PC-3 (cell line): ENCODE measurements around the gene TXNDC2. TPM values are rescaled to one million over a fixed set of nuclear protein-coding genes. Genes with fewer than 3 reads are reported as not detected.

Experiments
- ATAC-seq: fragments of 200-7000 bp; cut with Tn5 transposase; 2 replicates; pipeline ENCODE4 v1.9.1; 2020; ENCODE audit warnings: mild to moderate bottlenecking, moderate library complexity
- BruUV-seq: library from RNA; stranded (reverse); fragments of 400-500 nt; replicated peaks from 2 replicates; lab custom pipeline; 2021; lab: Mats Ljungman, UMichigan
- CTCF ChIA-PET: fragments of 300-600 bp; sonication (Branson Sonifier 250); formaldehyde crosslinking; loops from one replicate; lab custom pipeline; 2022; ENCODE audit warnings: antibody characterized with exemption; lab: Charles Lee
- POLR2A ChIA-PET: fragments of 300-600 bp; sonication (Branson Sonifier 250); formaldehyde crosslinking; loops from one replicate; lab custom pipeline; 2022; ENCODE audit warnings: antibody characterized with exemption; ENCODE audit not compliant: unreplicated experiment; lab: Charles Lee
- DNase-seq: peaks from one replicate; pipeline ENCODE4 v3.0.0-alpha.2; 2015
- H2AFZ ChIP-seq: fragments of 300-600 bp; sonication (generic); 2 replicates; pipeline ENCODE4 v1.6.0; 2016; ENCODE audit warnings: antibody characterized with exemption, low read length
- H3F3A ChIP-seq: fragments of 300-600 bp; sonication (generic); one replicate; pipeline ENCODE4 v1.6.0; 2017; ENCODE audit warnings: antibody characterized with exemption, low read length, control low read depth, mild to moderate bottlenecking; ENCODE audit not compliant: unreplicated experiment
- H3K27ac ChIP-seq: fragments of 300-600 bp; sonication (generic); 2 replicates; pipeline ENCODE4 v1.5.1; 2016; ENCODE audit warnings: mild to moderate bottlenecking, low read length
- H3K27me3 ChIP-seq: fragments of 300-600 bp; sonication (generic); 2 replicates; pipeline ENCODE4 v1.6.1; 2016; ENCODE audit warnings: low read length, mixed read lengths
- H3K36me3 ChIP-seq: fragments of 300-600 bp; sonication (generic); 2 replicates; pipeline ENCODE4 v1.6.1; 2016; ENCODE audit warnings: low read depth, mixed run types, low read length, mixed read lengths
- H3K4me1 ChIP-seq: fragments of 300-600 bp; sonication (generic); 2 replicates; pipeline ENCODE4 v1.5.1; 2016; ENCODE audit warnings: low read length; ENCODE audit not compliant: insufficient read depth
- H3K4me2 ChIP-seq: fragments of 300-600 bp; sonication (generic); 2 replicates; pipeline ENCODE4 v1.6.0; 2016; ENCODE audit warnings: low read length
- H3K4me3 ChIP-seq: fragments of 300-600 bp; sonication (generic); 2 replicates; pipeline ENCODE4 v1.5.1; 2016; ENCODE audit warnings: mild to moderate bottlenecking, low read length, mixed read lengths
- H3K79me2 ChIP-seq: fragments of 300-600 bp; sonication (generic); 2 replicates; pipeline ENCODE4 v1.6.1; 2017; ENCODE audit warnings: low read length, mixed read lengths
- H3K9ac ChIP-seq: fragments of 300-600 bp; sonication (generic); 2 replicates; pipeline ENCODE4 v1.6.0; 2016; ENCODE audit warnings: mild to moderate bottlenecking, low read length
- H3K9me2 ChIP-seq: fragments of 300-600 bp; sonication (generic); replicated peaks from 2 replicates; pipeline ENCODE4 v1.6.1; 2016; ENCODE audit warnings: mixed run types, low read length, mixed read lengths
- H3K9me3 ChIP-seq: fragments of 300-600 bp; sonication (generic); 2 replicates; pipeline ENCODE4 v1.6.1; 2016; ENCODE audit warnings: low read length, mixed read lengths
- H4K20me1 ChIP-seq: fragments of 300-600 bp; sonication (generic); 2 replicates; pipeline ENCODE4 v1.6.1; 2016; ENCODE audit warnings: low read length, mixed read lengths
- EZH2 ChIP-seq: fragments of 300-600 bp; sonication (generic); IDR thresholded peaks from one replicate; pipeline ENCODE4 v1.6.1; 2017; ENCODE audit warnings: antibody characterized with exemption, mild to moderate bottlenecking, low read length; ENCODE audit not compliant: unreplicated experiment
- EZH2phosphoT487 ChIP-seq: fragments of 300-600 bp; sonication (generic); IDR thresholded peaks from 2 replicates; pipeline ENCODE4 v1.6.1; 2018; ENCODE audit warnings: mild to moderate bottlenecking, antibody characterized with exemption, low read length, borderline replicate concordance
- intact Hi-C: fragments of 100-400 bp; cut with micrococcal nuclease; formaldehyde crosslinking; loops from 2 replicates; pipeline ENCODE4 v1.9.0; 2023
- total RNA-seq: library from RNA; depleted of rRNA; stranded (reverse); fragments of >200 nt; gene quantifications from 2 replicates; pipeline ENCODE4 v1.2.3, GENCODE V29; 2014
- TF ChIP-seq, protein P1 (sequence below): fragments of 300-600 bp; sonication (generic); conservative IDR thresholded peaks from 2 replicates; pipeline ENCODE4 v1.5.1; 2017; ENCODE audit warnings: antibody characterized with exemption, low read depth, mild to moderate bottlenecking, low read length

The TXNDC2 gene
- total RNA-seq, 1 experiment from 2014 or later, result 0.87 TPM

DNA sequence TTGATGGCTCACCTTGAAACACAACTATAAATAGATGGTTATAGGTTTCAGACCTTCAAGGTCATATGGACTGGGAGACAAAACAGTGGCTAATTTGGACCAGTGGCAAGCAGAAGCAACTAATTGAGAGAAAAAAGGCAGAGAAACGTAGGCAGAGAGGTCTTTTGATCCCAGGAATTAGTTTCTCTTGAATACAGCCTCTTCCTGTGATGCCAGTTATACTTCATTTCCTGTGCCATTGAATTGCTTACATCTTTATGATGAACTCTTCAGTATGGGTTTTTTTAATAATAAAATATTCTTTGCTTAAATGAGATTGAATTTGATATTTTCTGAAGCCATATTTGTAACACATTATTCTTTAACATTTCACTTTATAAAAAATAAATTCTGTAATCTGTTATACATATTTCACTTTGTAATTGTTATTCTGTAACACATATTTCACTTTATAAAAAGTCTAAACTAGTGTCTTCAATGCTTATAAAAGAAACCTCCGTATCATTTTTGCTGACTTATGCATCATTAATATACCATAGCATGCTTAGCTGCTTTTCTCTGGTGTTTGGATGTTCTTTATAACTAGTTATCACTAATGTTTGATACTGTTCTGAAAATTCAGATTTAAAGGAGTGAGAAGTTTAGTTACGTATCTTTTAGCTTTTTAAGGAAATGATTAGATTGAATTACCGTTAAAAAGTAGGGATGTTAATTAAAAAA lies 37.0 kb downstream of the TXNDC2 start:
- peaks cover 98% of the 10 kb centered on the region for H4K20me1 ChIP-seq
- ChIA-PET POLR2A (interaction anchor here (0.5 kb wide), 1 partner anchor 125 kb away, joined by 3 read pairs; no protein-coding TSS in a partner anchor), CTCF (no interaction called here)
- H3K27ac ChIP-seq, result no peak overlapping the region
- BruUV-seq, result no TSS peak
- no peaks in the 10 kb centered on the region for H3K9me2 ChIP-seq
- H3K9me3 ChIP-seq, result no peaks in the 10 kb centered on the region
- H3K27me3 ChIP-seq, result no peaks in the 10 kb centered on the region
- no peak overlapping the region for H2AFZ ChIP-seq
- peaks cover 21% of the 10 kb centered on the region for H3K4me1 ChIP-seq
- no peaks in the 10 kb centered on the region for H3K36me3 ChIP-seq
- no peak overlapping the region for H3K9ac ChIP-seq
- H3F3A ChIP-seq, result no peaks in the 10 kb centered on the region
- H3K79me2 ChIP-seq, result peaks cover 100% of the 10 kb centered on the region
- ATAC-seq (no peak), DNase-seq (no peak)
- intact Hi-C loops, result no loop called here
- H3K4me3 ChIP-seq, result no peak overlapping the region
- no peak for TF ChIP-seq EZH2
- TF ChIP-seq, protein P1, sequence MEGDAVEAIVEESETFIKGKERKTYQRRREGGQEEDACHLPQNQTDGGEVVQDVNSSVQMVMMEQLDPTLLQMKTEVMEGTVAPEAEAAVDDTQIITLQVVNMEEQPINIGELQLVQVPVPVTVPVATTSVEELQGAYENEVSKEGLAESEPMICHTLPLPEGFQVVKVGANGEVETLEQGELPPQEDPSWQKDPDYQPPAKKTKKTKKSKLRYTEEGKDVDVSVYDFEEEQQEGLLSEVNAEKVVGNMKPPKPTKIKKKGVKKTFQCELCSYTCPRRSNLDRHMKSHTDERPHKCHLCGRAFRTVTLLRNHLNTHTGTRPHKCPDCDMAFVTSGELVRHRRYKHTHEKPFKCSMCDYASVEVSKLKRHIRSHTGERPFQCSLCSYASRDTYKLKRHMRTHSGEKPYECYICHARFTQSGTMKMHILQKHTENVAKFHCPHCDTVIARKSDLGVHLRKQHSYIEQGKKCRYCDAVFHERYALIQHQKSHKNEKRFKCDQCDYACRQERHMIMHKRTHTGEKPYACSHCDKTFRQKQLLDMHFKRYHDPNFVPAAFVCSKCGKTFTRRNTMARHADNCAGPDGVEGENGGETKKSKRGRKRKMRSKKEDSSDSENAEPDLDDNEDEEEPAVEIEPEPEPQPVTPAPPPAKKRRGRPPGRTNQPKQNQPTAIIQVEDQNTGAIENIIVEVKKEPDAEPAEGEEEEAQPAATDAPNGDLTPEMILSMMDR, result no peak
- no peak for TF ChIP-seq EZH2phosphoT487
- no peak overlapping the region for H3K4me2 ChIP-seq

DNA sequence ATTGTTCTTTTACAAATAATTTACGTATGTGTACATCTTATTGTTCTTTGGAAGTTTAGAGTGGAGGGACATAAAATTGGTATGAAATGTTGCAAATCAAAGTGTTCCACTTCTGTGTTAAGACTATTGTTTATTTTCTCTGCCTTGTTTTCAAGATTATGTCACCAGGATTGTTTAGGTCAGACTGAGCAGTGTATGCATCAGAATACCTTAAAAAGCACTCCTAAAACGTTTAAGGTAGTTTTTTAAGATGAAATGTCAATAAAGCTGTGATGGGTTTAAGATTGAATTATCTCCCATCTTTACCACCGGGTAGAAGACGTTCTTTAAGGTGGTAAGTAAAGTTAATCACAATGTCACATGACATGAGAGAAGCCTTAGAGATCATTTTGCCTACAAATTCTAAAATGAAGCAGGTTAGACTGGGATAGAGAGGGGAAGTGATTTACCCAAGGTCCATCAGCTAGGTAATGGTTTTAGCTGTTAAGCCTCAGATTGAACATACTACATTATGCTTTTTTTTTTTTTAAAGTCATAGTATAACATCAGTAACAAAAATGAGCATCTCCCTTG lies 38.7 kb downstream of the TXNDC2 start:
- Histone ChIP-seq H2AFZ (no peak overlapping the region), H3K4me3 (no peak overlapping the region), H3K9me3 (no peaks in the 10 kb centered on the region), H4K20me1 (peaks cover 98% of the 10 kb centered on the region), H3K27ac (no peak overlapping the region), H3K27me3 (no peaks in the 10 kb centered on the region), H3K79me2 (peaks cover 100% of the 10 kb centered on the region), H3K9ac (no peak overlapping the region), H3K4me1 (peaks cover 26% of the 10 kb centered on the region), H3K4me2 (no peak overlapping the region), H3F3A (no peaks in the 10 kb centered on the region), H3K9me2 (no peaks in the 10 kb centered on the region), H3K36me3 (no peaks in the 10 kb centered on the region)
- TF ChIP-seq EZH2phosphoT487, result no peak
- TF ChIP-seq, protein P1, result no peak
- POLR2A ChIA-PET, result no interaction called here
- ATAC-seq, result no peak
- CTCF ChIA-PET, result no interaction called here
- intact Hi-C loops, result no loop called here
- no peak for DNase-seq
- no TSS peak for BruUV-seq

DNA sequence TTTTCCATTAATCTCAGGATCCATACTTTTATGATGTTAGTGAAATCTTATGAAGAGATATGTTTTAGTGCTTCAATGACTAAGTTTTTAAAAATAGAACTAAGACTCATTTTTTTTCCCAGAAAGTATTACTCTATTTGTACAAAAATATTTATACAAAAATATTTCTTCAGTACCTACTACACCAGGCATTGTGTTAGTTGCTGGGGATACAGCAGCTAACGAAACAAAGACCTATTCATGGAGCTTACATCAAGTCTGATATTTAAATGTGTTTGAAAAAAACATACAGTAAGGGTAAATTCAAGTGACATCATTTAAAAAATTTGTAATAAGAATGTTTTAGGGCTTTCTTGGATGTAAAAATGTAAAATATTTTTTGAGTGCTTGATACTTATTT lies 39.6 kb downstream of the TXNDC2 start:
- intact Hi-C loops, result no loop called here
- POLR2A ChIA-PET, result no interaction called here
- Histone ChIP-seq H3K79me2 (peaks cover 100% of the 10 kb centered on the region), H4K20me1 (peaks cover 95% of the 10 kb centered on the region), H3K27me3 (no peaks in the 10 kb centered on the region), H3K4me3 (no peak overlapping the region), H3K4me1 (peaks cover 27% of the 10 kb centered on the region), H2AFZ (no peak overlapping the region), H3F3A (no peaks in the 10 kb centered on the region), H3K27ac (no peak overlapping the region), H3K9me3 (no peaks in the 10 kb centered on the region), H3K36me3 (no peaks in the 10 kb centered on the region), H3K4me2 (no peak overlapping the region), H3K9me2 (no peaks in the 10 kb centered on the region), H3K9ac (no peak overlapping the region)
- TF ChIP-seq EZH2 (no peak), EZH2phosphoT487 (no peak)
- TF ChIP-seq, protein P1, result no peak
- CTCF ChIA-PET, result no interaction called here
- BruUV-seq, result no TSS peak
- ATAC-seq (no peak), DNase-seq (no peak)
